GM21360 (cell line): Measurements from ENCODE around the gene TTLL10.

Source experiments
- ATAC-seq: cut with Tn5 transposase; IDR thresholded peaks from one replicate; pipeline ENCODE4 v1.9.1; 2021; ENCODE audit warnings: mild to moderate bottlenecking, moderate library complexity; ENCODE audit not compliant: unreplicated experiment

Gene TTLL10

GRCh38 chr1:1244192-1244811 lies 70.6 kb downstream of the TTLL10 start:
- no peak for ATAC-seq

GRCh38 chr1:1245178-1245816 lies 71.6 kb downstream of the TTLL10 start:
- ATAC-seq, result no peak

GRCh38 chr1:1245817-1246576 lies 72.3 kb downstream of the TTLL10 start:
- ATAC-seq, result no peak

GRCh38 chr1:1246577-1247340 lies 73.1 kb downstream of the TTLL10 start, which contains the start of gene C1QTNF12:
Gene C1QTNF12, minus strand, starts transcription at chr1:1246722. Its CDS starts 32 bp downstream, at chr1:1246690.
- ATAC-seq, result no peak

- ATAC-seq, result no peak
Measured at GRCh38 chr1:1247341-1247913, 73.7 kb downstream of the TTLL10 start.
